Putamen (tissue), 1 donor: ENCODE data around the gene ZDHHC12.

Experiments used
- DNase-seq: peaks from one replicate; pipeline ENCODE4 v3.0.0-alpha.2; 2016; ENCODE audit warnings: low spot score

ZDHHC12 gene

GRCh38 chr9:128729766-128730517 is 6.0 kb upstream of the ZDHHC12 start:
- no peak for DNase-seq

GRCh38 chr9:128729302-128729701 is 5.4 kb upstream of the ZDHHC12 start:
- no peak for DNase-seq

DNA sequence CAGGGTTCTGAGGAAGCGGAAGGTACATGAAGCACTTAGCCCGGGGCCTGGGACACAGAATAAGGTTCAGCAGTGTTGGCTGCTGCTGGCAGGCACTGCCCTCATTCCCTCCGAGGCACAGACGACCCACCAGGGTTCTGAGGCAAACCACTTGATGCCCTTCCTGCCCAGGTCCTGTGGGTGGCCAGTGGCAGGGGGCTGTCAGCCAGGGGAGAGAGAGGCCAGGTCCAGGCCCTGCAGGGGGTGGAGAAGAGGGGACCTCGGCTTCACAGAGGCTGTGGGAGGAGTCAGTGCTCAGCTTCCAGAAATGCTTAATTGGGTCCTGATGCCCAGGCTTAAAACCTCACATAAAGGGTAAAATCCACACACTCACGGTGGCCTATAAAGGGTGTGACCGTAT is 4.4 kb upstream of the ZDHHC12 start:
- no peak for DNase-seq

- DNase-seq: no peak
Observed at GRCh38 chr9:128727640-128728248, 3.8 kb upstream of the ZDHHC12 start.

DNA sequence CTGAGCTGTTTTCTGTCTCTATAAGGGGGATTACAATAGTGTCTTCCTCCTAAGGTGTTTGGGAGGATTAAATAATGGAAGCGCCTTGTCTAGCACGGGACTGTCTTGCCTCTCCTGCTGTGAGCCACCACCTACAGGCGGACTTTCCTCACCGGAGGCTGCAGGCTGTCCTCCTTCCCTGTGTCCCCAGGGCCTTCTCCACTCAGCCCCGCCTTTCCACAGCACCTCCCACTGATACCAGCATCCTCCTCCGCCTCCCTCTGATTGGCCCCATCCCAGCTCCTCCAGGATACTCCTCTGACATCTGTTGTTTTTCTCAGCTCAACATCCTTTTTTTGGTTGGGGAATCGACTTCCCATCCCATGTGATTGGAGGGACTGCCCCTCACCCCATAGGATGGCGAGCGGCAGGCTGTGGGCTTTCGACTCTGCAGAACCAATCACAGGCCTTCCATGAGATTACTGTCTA is 851 bp upstream of the ZDHHC12 start:
- peak; percentile 86 for DNase-seq

GRCh38 chr9:128723352-128723865 is 518 bp downstream of the ZDHHC12 start:
- no peak for DNase-seq

- DNase-seq: no peak
Observed at GRCh38 chr9:128722380-128723351, 1.3 kb downstream of the ZDHHC12 start.

- no peak for DNase-seq
Observed at GRCh38 chr9:128721487-128722010, 2.4 kb downstream of the ZDHHC12 start.

- no peak for DNase-seq
Observed at GRCh38 chr9:128720841-128721486, 3.0 kb downstream of the ZDHHC12 start.

DNA sequence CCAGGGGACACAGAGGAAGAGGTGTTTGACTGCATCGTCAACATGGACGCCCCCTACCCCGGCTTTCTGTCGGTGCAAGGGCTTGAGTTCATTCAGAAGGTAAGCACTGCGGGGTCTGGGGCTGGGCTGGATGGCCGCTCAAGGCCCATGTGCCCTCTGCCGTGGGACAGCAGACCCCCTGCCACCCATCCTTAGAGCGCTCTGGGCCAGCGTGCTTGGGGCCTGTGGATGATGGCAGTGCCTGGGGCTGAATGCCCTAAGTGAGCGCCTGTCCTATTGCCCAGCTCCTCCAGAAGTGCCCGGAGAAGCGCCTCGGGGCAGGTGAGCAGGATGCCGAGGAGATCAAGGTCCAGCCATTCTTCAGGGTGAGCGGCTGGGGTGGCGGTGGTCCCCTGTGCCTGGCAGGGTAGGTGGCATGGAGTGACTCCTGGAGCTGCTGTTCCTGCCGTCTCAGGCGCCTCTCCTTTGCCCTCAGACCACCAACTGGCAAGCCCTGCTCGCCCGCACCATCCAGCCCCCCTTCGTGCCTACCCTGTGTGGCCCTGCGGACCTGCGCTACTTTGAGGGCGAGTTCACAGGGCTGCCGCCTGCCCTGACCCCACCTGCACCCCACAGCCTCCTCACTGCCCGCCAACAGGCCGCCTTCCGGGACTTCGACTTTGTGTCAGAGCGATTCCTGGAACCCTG is 3.9 kb downstream of the ZDHHC12 start:
- no peak for DNase-seq

DNA sequence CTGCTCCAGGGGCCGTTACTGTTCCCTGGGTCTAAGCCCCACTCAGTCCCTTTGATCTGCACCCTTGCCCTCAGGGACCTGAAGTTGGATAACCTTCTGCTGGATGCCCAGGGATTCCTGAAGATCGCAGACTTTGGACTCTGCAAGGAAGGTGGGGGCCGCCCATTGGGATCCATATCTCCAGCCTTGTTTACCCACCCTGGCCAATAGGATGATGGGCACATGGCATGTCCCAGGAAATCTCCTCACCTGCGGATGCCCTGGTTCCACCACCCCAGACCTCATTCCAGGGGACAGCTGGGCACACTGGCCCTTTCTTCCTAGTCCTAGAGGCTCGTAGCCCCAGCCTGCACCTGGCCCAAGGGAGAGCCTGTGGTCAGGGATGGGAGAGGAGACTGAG is 5.5 kb downstream of the ZDHHC12 start:
- no peak for DNase-seq

GRCh38 chr9:128718047-128718446 is 5.9 kb downstream of the ZDHHC12 start:
- no peak for DNase-seq

GRCh38 chr9:128716581-128717254 is 7.2 kb downstream of the ZDHHC12 start:
- DNase-seq: no peak

GRCh38 chr9:128715436-128715750 is 8.5 kb downstream of the ZDHHC12 start:
- no peak for DNase-seq

DNA sequence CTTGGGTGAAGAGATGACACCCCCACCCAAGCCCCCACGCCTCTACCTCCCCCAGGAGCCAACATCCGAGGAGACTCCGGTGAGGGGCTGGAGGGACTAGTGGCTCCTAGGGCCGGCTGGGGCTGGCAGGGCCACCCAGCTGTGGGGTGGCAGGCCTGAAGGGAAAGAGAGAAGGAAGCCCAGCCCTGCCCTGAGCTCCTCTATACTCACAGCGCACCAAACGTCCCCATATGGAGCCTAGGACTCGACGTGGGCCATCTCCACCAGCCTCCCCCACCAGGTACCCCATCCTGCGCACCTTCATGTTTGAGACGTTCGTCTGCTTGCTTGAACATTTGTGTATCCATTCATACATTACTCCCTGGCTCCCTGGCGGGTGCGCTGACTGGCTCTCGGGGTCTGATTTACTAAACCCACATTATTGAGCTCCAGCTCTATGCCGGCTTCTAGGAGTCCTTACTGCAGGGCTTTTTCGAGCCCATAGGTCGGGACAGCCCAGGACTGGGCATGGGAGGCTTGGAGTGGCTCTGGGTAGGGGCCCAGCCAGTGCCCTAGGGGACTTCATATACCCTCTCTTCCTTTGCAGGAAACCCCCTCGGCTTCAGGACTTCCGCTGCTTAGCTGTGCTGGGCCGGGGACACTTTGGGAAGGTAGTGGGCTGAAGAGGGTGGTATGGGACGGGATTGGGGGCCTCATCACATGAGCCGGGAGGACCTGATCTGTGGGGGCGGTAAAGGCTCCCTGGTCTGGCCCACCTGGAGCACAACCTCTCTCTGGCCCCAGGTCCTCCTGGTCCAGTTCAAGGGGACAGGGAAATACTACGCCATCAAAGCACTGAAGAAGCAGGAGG is 9.1 kb downstream of the ZDHHC12 start:
- DNase-seq: no peak

DNA sequence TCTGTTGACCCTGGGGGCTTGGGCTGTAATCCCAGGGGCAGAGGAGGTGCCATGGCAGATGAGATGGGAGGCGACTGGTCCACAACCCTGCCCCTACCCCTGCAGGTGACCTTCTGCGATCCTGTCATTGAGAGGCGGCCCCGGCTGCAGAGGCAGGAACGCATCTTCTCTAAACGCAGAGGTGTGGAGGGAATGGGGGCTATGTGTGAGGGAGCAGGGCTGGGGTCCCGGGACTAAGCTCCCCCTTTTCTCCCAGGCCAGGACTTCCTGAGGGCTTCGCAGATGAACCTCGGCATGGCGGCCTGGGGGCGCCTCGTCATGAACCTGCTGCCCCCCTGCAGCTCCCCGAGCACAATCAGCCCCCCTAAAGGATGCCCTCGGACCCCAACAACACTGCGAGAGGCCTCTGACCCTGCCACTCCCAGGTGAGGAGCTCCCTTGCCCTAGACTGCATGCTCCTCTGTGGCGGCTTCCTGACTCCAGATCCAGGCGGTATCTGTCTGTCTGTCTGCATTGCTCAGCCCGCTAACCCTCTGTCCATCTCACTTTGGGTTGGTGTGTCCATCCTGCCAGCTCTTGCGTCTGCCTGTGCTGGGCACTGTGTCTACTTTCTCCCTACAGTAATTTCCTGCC is 9.9 kb downstream of the ZDHHC12 start:
- no peak for DNase-seq

GRCh38 chr9:128713411-128713780 is 10.5 kb downstream of the ZDHHC12 start:
- no peak for DNase-seq

DNA sequence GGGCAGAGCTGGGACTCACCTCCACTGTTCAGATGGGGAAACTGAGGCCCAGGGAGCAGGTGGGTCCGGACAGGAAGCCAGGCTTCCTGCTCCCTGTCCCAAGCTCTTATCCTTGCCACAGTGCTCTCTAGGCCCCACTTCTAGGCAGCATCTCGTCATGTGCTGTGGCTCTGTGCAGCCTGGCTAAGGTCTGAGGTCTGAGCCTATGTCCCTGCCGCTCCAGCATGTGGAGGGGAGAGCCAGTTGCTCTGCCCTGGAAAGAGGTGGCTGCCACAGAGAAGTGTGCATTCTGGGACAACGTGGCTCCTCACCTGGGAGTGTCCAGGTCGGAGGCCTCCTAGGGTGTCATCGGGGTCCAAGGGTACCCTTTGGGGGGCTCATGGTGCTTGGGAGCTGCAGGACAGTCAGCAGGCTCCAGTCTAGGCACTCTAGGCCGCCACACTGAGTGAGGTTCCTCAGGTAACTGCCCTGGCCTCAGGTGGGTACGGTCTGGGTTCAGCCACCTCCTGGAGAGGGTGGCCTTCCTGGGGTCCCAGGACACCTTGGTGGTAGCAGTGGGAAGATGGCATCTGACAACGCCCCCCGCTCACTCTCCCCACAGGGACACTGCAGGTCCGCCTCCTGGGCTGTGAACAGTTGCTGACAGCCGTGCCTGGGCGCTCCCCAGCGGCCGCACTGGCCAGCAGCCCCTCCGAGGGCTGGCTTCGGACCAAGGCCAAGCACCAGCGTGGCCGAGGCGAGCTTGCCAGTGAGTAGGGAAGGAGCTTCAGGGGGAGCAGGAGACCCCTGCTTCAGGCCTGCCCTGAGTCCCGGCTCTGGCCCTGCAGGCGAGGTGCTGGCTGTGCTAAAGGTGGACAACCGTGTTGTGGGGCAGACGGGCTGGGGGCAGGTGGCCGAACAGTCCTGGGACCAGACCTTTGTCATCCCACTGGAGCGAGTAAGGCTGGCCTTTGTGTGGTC is 11.2 kb downstream of the ZDHHC12 start:
- no peak for DNase-seq
